Measurements from ENCODE around the gene STAB1.

Gene STAB1

GRCh38 chr3:52546111-52546901, 51.2 kb downstream of the STAB1 start:
- no peak for DNase-seq (ENCODE audit: low spot score)
- in situ Hi-C loops (cut with MboI; ENCODE audit: low pct_unique_long_range_greater_than_20kb, low sequenced_read_pairs, unreplicated experiment), result no loop called here
- TF ChIP-seq CTCF (IDR thresholded peaks at IDR 0.05; ENCODE audit: extremely low read depth, insufficient read depth, missing control alignments), result no peak

- in situ Hi-C loops (cut with MboI; ENCODE audit: low pct_unique_long_range_greater_than_20kb, low sequenced_read_pairs, unreplicated experiment), result no loop called here
- no peak for DNase-seq (ENCODE audit: low spot score)
- TF ChIP-seq CTCF (IDR thresholded peaks at IDR 0.05; ENCODE audit: extremely low read depth, insufficient read depth, missing control alignments), result no peak
These were observed 52.0 kb downstream of the STAB1 start for GRCh38 chr3:52547143-52547542.

- no peak for DNase-seq (ENCODE audit: low spot score)
These were observed 56.0 kb downstream of the STAB1 start for GRCh38 chr3:52551118-52551517.

GRCh38 chr3:52552089-52552488, 57.0 kb downstream of the STAB1 start:
- DNase-seq (ENCODE audit: low spot score), result no peak
- TF ChIP-seq CTCF (IDR thresholded peaks at IDR 0.05; ENCODE audit: extremely low read depth, insufficient read depth, missing control alignments), result no peak
- in situ Hi-C loops (cut with MboI; ENCODE audit: low pct_unique_long_range_greater_than_20kb, low sequenced_read_pairs, unreplicated experiment), result no loop called here

More at GRCh38 chr3:52551118-52551517, 56.0 kb downstream of the STAB1 start:
- no peak for TF ChIP-seq CTCF (IDR thresholded peaks at IDR 0.05; ENCODE audit: extremely low read depth, insufficient read depth, missing control alignments)
- in situ Hi-C loops (cut with MboI; ENCODE audit: low pct_unique_long_range_greater_than_20kb, low sequenced_read_pairs, unreplicated experiment), result no loop called here

- no peak for DNase-seq (ENCODE audit: low spot score)
- no peak for TF ChIP-seq CTCF (IDR thresholded peaks at IDR 0.05; ENCODE audit: extremely low read depth, insufficient read depth, missing control alignments)
- in situ Hi-C loops (cut with MboI; ENCODE audit: low pct_unique_long_range_greater_than_20kb, low sequenced_read_pairs, unreplicated experiment), result no loop called here
These were observed 59.1 kb downstream of the STAB1 start for GRCh38 chr3:52554026-52554755.

GRCh38 chr3:52555056-52555455, 59.9 kb downstream of the STAB1 start:
- DNase-seq (ENCODE audit: low spot score), result no peak
- in situ Hi-C loops (cut with MboI; ENCODE audit: low pct_unique_long_range_greater_than_20kb, low sequenced_read_pairs, unreplicated experiment), result no loop called here
- TF ChIP-seq CTCF (IDR thresholded peaks at IDR 0.05; ENCODE audit: extremely low read depth, insufficient read depth, missing control alignments), result no peak
